ENCODE results near the gene SRPK2.

DNA sequence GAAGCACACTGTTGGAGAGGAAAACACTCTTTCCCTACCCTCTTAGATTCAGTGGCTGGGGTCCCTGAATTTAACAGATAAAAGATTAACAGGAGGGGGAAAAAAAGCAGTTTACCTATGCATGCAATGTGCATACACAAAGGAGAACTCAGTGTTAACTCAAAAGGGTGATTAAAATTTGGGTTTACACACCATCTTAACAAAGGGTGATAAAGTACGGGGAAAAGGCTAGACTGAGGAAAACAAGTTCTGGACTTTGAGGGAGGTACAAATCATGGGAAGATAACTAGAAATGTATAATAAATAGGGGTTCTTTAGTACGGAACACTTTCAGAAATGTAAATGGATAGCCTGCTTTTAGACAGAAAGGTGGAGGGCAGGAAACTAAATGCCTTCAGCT lies 83.1 kb downstream of the SRPK2 start:
- TF ChIP-seq CTCF (IDR thresholded peaks at IDR 0.05; ENCODE audit: low read length) = no peak
- TF ChIP-seq EZH2 (IDR thresholded peaks at IDR 0.05; ENCODE audit: borderline replicate concordance, low read length) = no peak

All from OCI-LY1 (cell line).